Measurements from ENCODE around the gene RNF41.

The RNF41 gene

GRCh38 chr12:56258068-56258819, 36.5 kb upstream of the RNF41 start, which contains the start of gene ANKRD52:
Gene ANKRD52 (minus strand): TSS chr12:56258384. CDS start chr12:56258269, 115 bp downstream.
- H3K4me3 ChIP-seq (ENCODE audit: low read depth, low read length), result peak within 1 kb of the TSS; percentile 77
- peak; percentile 85 for DNase-seq (ENCODE audit: low read depth)
- TF ChIP-seq CTCF (IDR thresholded peaks at IDR 0.05; ENCODE audit: low read depth, low read length) (peak; percentile 36), POLR2A (IDR thresholded peaks at IDR 0.05; ENCODE audit: extremely low read depth, insufficient read length) (peak; percentile 13), MYC (IDR thresholded peaks at IDR 0.05; ENCODE audit: low read depth, low read length) (peak; percentile 21; the same call in 1 of the 2 replicates)
- TF ChIP-seq, protein P1, sequence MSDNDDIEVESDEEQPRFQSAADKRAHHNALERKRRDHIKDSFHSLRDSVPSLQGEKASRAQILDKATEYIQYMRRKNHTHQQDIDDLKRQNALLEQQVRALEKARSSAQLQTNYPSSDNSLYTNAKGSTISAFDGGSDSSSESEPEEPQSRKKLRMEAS (IDR thresholded peaks at IDR 0.05; ENCODE audit: low read depth, low read length), result peak; percentile 30; the same call in 1 of the 2 replicates

DNA sequence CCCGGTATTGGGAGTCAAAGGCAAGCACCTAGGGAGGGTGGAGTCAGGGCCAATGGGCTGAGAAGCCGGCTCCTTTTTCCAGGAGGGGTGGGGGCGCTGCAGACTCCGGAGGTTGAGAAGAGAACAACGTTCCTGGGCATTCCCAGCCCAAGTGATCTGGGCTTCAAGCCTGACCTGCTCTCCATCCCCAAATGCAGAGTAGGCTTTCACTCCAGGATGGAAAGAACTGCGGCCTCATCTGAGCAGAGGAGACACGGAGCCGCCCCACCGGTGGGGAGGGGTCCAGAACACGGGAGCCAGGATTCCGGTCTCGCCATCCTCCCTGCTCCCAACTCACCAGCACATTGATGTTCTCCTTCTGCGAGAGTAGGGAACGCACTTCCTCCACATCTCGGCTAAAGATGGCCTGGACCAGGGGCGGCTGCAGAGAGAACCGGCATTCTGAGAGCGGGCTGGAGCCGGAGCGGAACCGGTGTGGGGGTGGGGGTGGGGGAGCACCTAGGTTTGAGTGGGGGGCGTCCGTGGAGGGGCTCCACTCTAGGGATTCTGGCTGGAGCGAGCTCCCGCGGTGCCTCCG, 35.9 kb upstream of the RNF41 start:
- peak overlapping the region; percentile 76 for H3K4me3 ChIP-seq (ENCODE audit: low read depth, low read length)
- TF ChIP-seq MYC (IDR thresholded peaks at IDR 0.05; ENCODE audit: low read depth, low read length) (no peak), POLR2A (IDR thresholded peaks at IDR 0.05; ENCODE audit: extremely low read depth, insufficient read length) (no peak)
- TF ChIP-seq, protein P1 (IDR thresholded peaks at IDR 0.05; ENCODE audit: low read depth, low read length), result no peak
- DNase-seq (ENCODE audit: low read depth), result no peak

DNA sequence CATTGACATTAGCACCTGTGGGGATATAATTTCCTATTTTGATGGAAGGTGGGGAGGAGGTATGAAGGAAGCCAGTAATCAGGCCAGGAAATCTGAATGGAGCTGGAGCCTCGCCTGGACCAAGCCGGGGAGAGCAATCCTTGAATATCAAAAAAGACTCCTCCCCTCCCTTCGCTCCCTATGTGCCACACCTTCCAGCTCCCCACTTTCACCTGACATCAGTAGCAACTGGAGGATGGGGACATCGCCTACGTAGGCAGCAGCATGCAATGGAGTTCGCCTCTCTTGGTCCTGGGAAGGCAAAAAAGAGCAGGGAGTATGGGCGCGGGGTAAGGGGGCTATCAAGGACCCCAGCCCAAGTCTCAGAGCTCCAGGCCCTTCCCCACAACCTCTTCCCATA, 35.3 kb upstream of the RNF41 start:
- peak overlapping the region; percentile 76 for H3K4me3 ChIP-seq (ENCODE audit: low read depth, low read length)
- TF ChIP-seq MYC (IDR thresholded peaks at IDR 0.05; ENCODE audit: low read depth, low read length), result no peak
- TF ChIP-seq, protein P1 (IDR thresholded peaks at IDR 0.05; ENCODE audit: low read depth, low read length), result no peak
- TF ChIP-seq CTCF (IDR thresholded peaks at IDR 0.05; ENCODE audit: low read depth, low read length), result no peak
- TF ChIP-seq POLR2A (IDR thresholded peaks at IDR 0.05; ENCODE audit: extremely low read depth, insufficient read length), result no peak
- DNase-seq (ENCODE audit: low read depth), result no peak

DNA sequence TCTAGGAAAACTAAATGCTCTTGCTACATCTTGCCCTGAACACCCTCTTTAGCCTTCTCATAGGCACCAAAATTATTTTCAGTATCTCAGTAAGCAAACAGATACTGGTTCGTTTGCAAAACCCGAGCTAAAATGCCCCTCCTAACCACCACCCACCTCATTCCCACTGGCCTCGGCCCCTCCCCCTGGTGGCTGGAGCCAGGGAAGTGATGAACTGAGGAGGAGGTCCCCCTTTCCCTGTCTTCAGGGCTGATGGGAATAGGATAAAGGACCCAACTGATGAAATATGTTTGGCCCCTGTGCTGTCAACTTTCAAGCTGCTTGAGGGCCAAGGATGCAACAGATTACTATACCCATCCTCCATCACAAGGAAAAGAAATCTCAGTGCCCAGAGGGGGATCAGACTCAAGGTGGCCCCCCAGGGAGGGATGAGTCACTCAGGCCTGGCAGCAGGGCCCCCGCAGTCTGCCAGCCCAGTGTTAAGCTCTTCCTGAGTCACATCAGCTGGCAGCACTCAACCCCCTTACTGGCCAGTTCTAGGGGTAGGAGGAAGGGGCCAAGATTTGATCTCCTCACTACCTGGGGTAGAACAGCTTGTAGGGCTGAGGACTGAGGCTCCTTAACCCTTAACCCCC, 34.7 kb upstream of the RNF41 start:
- DNase-seq (ENCODE audit: low read depth), result peak; percentile 42
- H3K4me3 ChIP-seq (ENCODE audit: low read depth, low read length), result no peak overlapping the region
- no peak for TF ChIP-seq CTCF (IDR thresholded peaks at IDR 0.05; ENCODE audit: low read depth, low read length)
- TF ChIP-seq POLR2A (IDR thresholded peaks at IDR 0.05; ENCODE audit: extremely low read depth, insufficient read length), result no peak
- TF ChIP-seq, protein P1 (IDR thresholded peaks at IDR 0.05; ENCODE audit: low read depth, low read length), result no peak
- TF ChIP-seq MYC (IDR thresholded peaks at IDR 0.05; ENCODE audit: low read depth, low read length), result no peak

GRCh38 chr12:56255671-56256070, 33.9 kb upstream of the RNF41 start:
- no peak for DNase-seq (ENCODE audit: low read depth)
- TF ChIP-seq CTCF (IDR thresholded peaks at IDR 0.05; ENCODE audit: low read depth, low read length) (no peak), MYC (IDR thresholded peaks at IDR 0.05; ENCODE audit: low read depth, low read length) (no peak), POLR2A (IDR thresholded peaks at IDR 0.05; ENCODE audit: extremely low read depth, insufficient read length) (no peak)
- TF ChIP-seq, protein P1 (IDR thresholded peaks at IDR 0.05; ENCODE audit: low read depth, low read length), result no peak
- no peak overlapping the region for H3K4me3 ChIP-seq (ENCODE audit: low read depth, low read length)
